H1 (cell line): ENCODE data around the gene C1orf87. TPM values are rescaled to one million over a fixed set of nuclear protein-coding genes. Genes with fewer than 3 reads are reported as not detected.

ENCODE experiments used
- CTCF ChIA-PET: fragments of 300-600 bp; sonication (Branson Sonifier 250); formaldehyde crosslinking; loops from one replicate; lab custom pipeline; 2021; ENCODE audit not compliant: partially characterized antibody; lab: Charles Lee
- POLR2A ChIA-PET: fragments of 300-600 bp; sonication (Branson Sonifier 250); formaldehyde crosslinking; loops from one replicate; lab custom pipeline; 2021; ENCODE audit warnings: inconsistent platforms; ENCODE audit not compliant: partially characterized antibody; lab: Charles Lee
- DNase-seq, 2 experiments: peaks; one replicate each; pipeline versions ENCODE4 v3.0.0 to v3.0.0-alpha.2; 2010 to 2022; ENCODE audit warnings: low spot score in 2 of 2, low read depth in 1 of 2, mixed read lengths in 1 of 2
- FAIRE-seq: peaks from 2 replicates; lab custom pipeline; 2011; peaks lifted over from hg19 to GRCh38; lab: Jason Lieb, UNC
- H2AFZ ChIP-seq: 2 replicates; pipeline ENCODE4 v1.8.1; 2012; ENCODE audit warnings: low read length, inconsistent platforms
- H2AK5ac ChIP-seq: 2 replicates; pipeline ENCODE4 v1.6.1; 2013; ENCODE audit warnings: low read depth, low read length
- H2BK120ac ChIP-seq: replicated peaks from 2 replicates; pipeline ENCODE3; 2013; ENCODE audit warnings: low read depth, low read length, inconsistent platforms
- H2BK12ac ChIP-seq: 2 replicates; pipeline ENCODE4 v1.6.1; 2013; ENCODE audit warnings: low read depth, low read length
- H2BK15ac ChIP-seq: 2 replicates; pipeline ENCODE4 v1.6.1; 2013; ENCODE audit warnings: low read length
- H2BK20ac ChIP-seq: 2 replicates; pipeline ENCODE4 v1.6.1; 2013; ENCODE audit warnings: low read length
- H2BK5ac ChIP-seq: 2 replicates; pipeline ENCODE4 v1.6.1; 2013; ENCODE audit warnings: low read depth, low read length
- H3K14ac ChIP-seq: 2 replicates; pipeline ENCODE4 v1.6.1; 2013; ENCODE audit warnings: inconsistent platforms; ENCODE audit not compliant: insufficient read length
- H3K18ac ChIP-seq: 2 replicates; pipeline ENCODE4 v1.6.1; 2013; ENCODE audit warnings: low read length; ENCODE audit errors: extremely low read depth
- H3K23ac ChIP-seq: 2 replicates; pipeline ENCODE4 v1.6.1; 2013; ENCODE audit warnings: inconsistent platforms; ENCODE audit not compliant: insufficient read length
- H3K23me2 ChIP-seq: 2 replicates; pipeline ENCODE4 v1.6.1; 2013; ENCODE audit warnings: low read depth, low read length
- H3K27ac ChIP-seq: 2 replicates; pipeline ENCODE4 v1.6.1; 2011; ENCODE audit warnings: low read depth, low read length, inconsistent platforms
- H3K27me3 ChIP-seq, 4 experiments: replicated peaks in 1 of 4; 1 replicate in 1 of 4; 2 replicates in 3 of 4; pipeline versions ENCODE4 v1.6.1 to v1.8.1; 2011 to 2013; ENCODE audit warnings: low read length in 3 of 4, mild to moderate bottlenecking in 3 of 4, inconsistent platforms in 2 of 4, mixed read lengths in 2 of 4, moderate library complexity in 1 of 4; ENCODE audit not compliant: control insufficient read depth in 3 of 4, insufficient read depth in 3 of 4; ENCODE audit errors: extremely low read depth in 1 of 4
- H3K36me3 ChIP-seq, 4 experiments: 2 replicates each; pipeline versions ENCODE4 v1.6.1 to v1.8.1; 2011 to 2013; ENCODE audit warnings: mild to moderate bottlenecking in 4 of 4, low read length in 3 of 4, moderate library complexity in 2 of 4, control low read depth in 1 of 4, inconsistent platforms in 1 of 4; ENCODE audit not compliant: insufficient read depth in 4 of 4, control insufficient read depth in 2 of 4
- H3K4ac ChIP-seq: replicated peaks from 2 replicates; pipeline ENCODE3; 2013; ENCODE audit warnings: low read length, low read depth, mixed read lengths, inconsistent platforms; ENCODE audit not compliant: insufficient read length
- H3K4me1 ChIP-seq, 4 experiments: replicated peaks in 1 of 4; 1 replicate in 1 of 4; 2 replicates in 3 of 4; pipeline versions ENCODE4 v1.6.1 to v1.8.1; 2011 to 2013; ENCODE audit warnings: low read length in 3 of 4, inconsistent platforms in 2 of 4, mixed read lengths in 1 of 4; ENCODE audit not compliant: insufficient read depth in 4 of 4, control insufficient read depth in 3 of 4
- H3K4me2 ChIP-seq, 2 experiments: 2 replicates each; pipeline versions ENCODE4 v1.6.1 to v1.8.1; 2011 to 2013; ENCODE audit warnings: low read depth in 2 of 2, low read length in 2 of 2, control low read depth in 1 of 2, inconsistent platforms in 1 of 2, mild to moderate bottlenecking in 1 of 2; ENCODE audit not compliant: insufficient read depth in 1 of 2
- H3K4me3 ChIP-seq, 4 experiments: fragments of 200-600, 300-600 bp in 1 of 4; sonication (generic), shearing (Covaris generic), sonication (Bioruptor Twin) in 1 of 4; 2 replicates each; pipeline versions ENCODE4 v1.5.1 to v1.8.1; 2011 to 2016; ENCODE audit warnings: low read length in 4 of 4, low read depth in 3 of 4, control low read depth in 2 of 4, inconsistent platforms in 2 of 4, mild to moderate bottlenecking in 2 of 4, mixed read lengths in 1 of 4, moderate library complexity in 1 of 4; ENCODE audit not compliant: insufficient read depth in 2 of 4; ENCODE audit errors: extremely low read depth in 1 of 4
- H3K56ac ChIP-seq: replicated peaks from 2 replicates; pipeline ENCODE3; 2013; ENCODE audit warnings: low read depth, mild to moderate bottlenecking, mixed read lengths, low read length, inconsistent platforms; ENCODE audit not compliant: insufficient read length
- H3K79me1 ChIP-seq: 2 replicates; pipeline ENCODE4 v1.6.1; 2013; ENCODE audit warnings: low read depth, low read length, control low read depth
- H3K79me2 ChIP-seq, 2 experiments: 2 replicates each; pipeline versions ENCODE4 v1.6.1 to v1.8.1; 2012 to 2013; ENCODE audit warnings: low read length in 2 of 2, mild to moderate bottlenecking in 2 of 2, inconsistent platforms in 1 of 2; ENCODE audit not compliant: insufficient read depth in 2 of 2, control insufficient read depth in 1 of 2
- H3K9ac ChIP-seq, 4 experiments: replicated peaks in 1 of 4; 1 replicate in 1 of 4; 2 replicates in 3 of 4; pipeline versions ENCODE4 v1.6.1 to v1.8.1; 2011 to 2013; ENCODE audit warnings: low read depth in 3 of 4, low read length in 3 of 4, control low read depth in 2 of 4, mild to moderate bottlenecking in 2 of 4, moderate library complexity in 2 of 4, inconsistent platforms in 1 of 4; ENCODE audit errors: extremely low read depth in 1 of 4
- H3K9me3 ChIP-seq, 2 experiments: 2 replicates each; pipeline versions ENCODE4 v1.6.1 to v1.8.1; 2012 to 2013; ENCODE audit warnings: mild to moderate bottlenecking in 2 of 2, moderate library complexity in 2 of 2, control low read depth in 1 of 2, inconsistent platforms in 1 of 2, low read depth in 1 of 2, low read length in 1 of 2, mixed read lengths in 1 of 2; ENCODE audit not compliant: insufficient read depth in 2 of 2
- H4K20me1 ChIP-seq, 2 experiments: replicated peaks in 1 of 2; 2 replicates each; pipeline versions ENCODE3 to v1.8.1; 2011 to 2013; ENCODE audit warnings: inconsistent platforms in 2 of 2, low read length in 2 of 2, mild to moderate bottlenecking in 1 of 2; ENCODE audit not compliant: insufficient read depth in 2 of 2, control insufficient read depth in 1 of 2
- H4K5ac ChIP-seq: 2 replicates; pipeline ENCODE4 v1.6.1; 2013; ENCODE audit warnings: low read length, low read depth, mixed read lengths, inconsistent platforms; ENCODE audit not compliant: insufficient read length
- H4K8ac ChIP-seq: 2 replicates; pipeline ENCODE4 v1.8.0; 2013; ENCODE audit warnings: mild to moderate bottlenecking, moderate library complexity, low read length, inconsistent platforms; ENCODE audit not compliant: insufficient read depth; ENCODE audit errors: extremely low read depth
- H4K91ac ChIP-seq: replicated peaks from 2 replicates; pipeline ENCODE3; 2013; ENCODE audit warnings: low read length, mixed read lengths, inconsistent platforms; ENCODE audit not compliant: insufficient read length
- FOSL1 ChIP-seq: IDR thresholded peaks from 2 replicates; pipeline ENCODE4 v1.6.1; 2011; ENCODE audit warnings: mild to moderate bottlenecking, low read depth, low read length, moderate library complexity; ENCODE audit not compliant: insufficient read depth
- KDM1A ChIP-seq: fragments of 200-600, 300-600 bp; sonication (generic); IDR thresholded peaks from 2 replicates; pipeline ENCODE4 v1.7.1; 2016; ENCODE audit warnings: mild to moderate bottlenecking, low read length, borderline replicate concordance
- POLR2AphosphoS5 ChIP-seq: IDR thresholded peaks from 2 replicates; pipeline ENCODE4 v1.6.1; 2011; ENCODE audit warnings: low read depth, low read length
- SAP30 ChIP-seq: fragments of 300-600 bp; sonication (generic); IDR thresholded peaks from 2 replicates; pipeline ENCODE4 v1.7.1; 2012; ENCODE audit warnings: low read length, moderate library complexity, mild to moderate bottlenecking, inconsistent platforms; ENCODE audit not compliant: insufficient read depth, insufficient replicate concordance
- SUZ12 ChIP-seq: fragments of 200-600 bp; sonication (generic); IDR thresholded peaks from 2 replicates; pipeline ENCODE4 v1.6.1; 2012; ENCODE audit warnings: mild to moderate bottlenecking, inconsistent platforms, low read length, moderate library complexity, mixed read lengths
- TAF7 ChIP-seq: optimal IDR thresholded peaks from 2 replicates; pipeline ENCODE3; 2011; ENCODE audit warnings: low read depth, mild to moderate bottlenecking, inconsistent platforms, low read length, moderate library complexity, borderline replicate concordance
- ZNF274 ChIP-seq: IDR thresholded peaks from 2 replicates; pipeline ENCODE4 v1.7.0; 2012; ENCODE audit warnings: low read length, borderline replicate concordance; ENCODE audit errors: extremely low read depth
- WGBS, 2 experiments: shearing (Covaris generic) in 1 of 2; methylation state at CpG; one replicate each; pipeline versions ENCODE4 v1.1.6 to v1.1.7; 2013 to 2015; ENCODE audit warnings: low lambda C conversion rate in 2 of 2, mixed read lengths in 2 of 2, inconsistent platforms in 1 of 2, low coverage in 1 of 2, missing lambda C conversion rate in 1 of 2; ENCODE audit not compliant: insufficient replicate concordance in 2 of 2, insufficient coverage in 1 of 2, insufficient read length in 1 of 2; ENCODE audit errors: extremely low coverage in 1 of 2, missing lambda C conversion rate in 1 of 2; 5-methylcytosine and 5-hydroxymethylcytosine counted together
- polyA plus RNA-seq, 7 experiments: library from polyadenylated mRNA; depleted of rRNA in 3 of 7; stranded (reverse) in 5 of 7; unstranded in 2 of 7; fragments of >200 nt in 5 of 7; fragments of 200-250 nt in 2 of 7; gene quantifications; 1 replicate in 5 of 7; 2 replicates in 1 of 7; 4 replicates in 1 of 7; pipeline versions ENCODE4 v1.2.1 to v1.2.3, GENCODE V29; 2011 to 2013; ENCODE audit warnings: missing spikeins in 2 of 7, mixed read lengths in 2 of 7
- total RNA-seq: library from RNA; stranded (reverse); fragmentation: NEBNext Ultra II Directional; extraction: Animal tissue kit (Norgen Biotek cat#: 25700); gene quantifications from 2 replicates; pipeline ENCODE4 v1.2.1, GENCODE V29; 2021

Gene C1orf87
- total and polyA plus RNA-seq, 2 of the 8 experiments (the other 6 are each of a cell fraction or from before 2014, with no cell fraction given), result 0.41 TPM; not detected in 1

- POLR2A ChIA-PET, result no interaction called here
- Histone ChIP-seq H2BK120ac (no peak overlapping the region), H3K4ac (no peak overlapping the region), H3K4me3 (no peak overlapping the region), H3K18ac (no peak overlapping the region), H3K9ac (no peak overlapping the region), H3K14ac (no peak overlapping the region), H2AFZ (no peak overlapping the region), H3K23ac (no peak overlapping the region), H2BK15ac (no peak overlapping the region), H4K91ac (no peak overlapping the region), H2BK20ac (no peak overlapping the region), H3K79me2 (no peaks in the 10 kb centered on the region), H3K9me3 (no peaks in the 10 kb centered on the region), H4K20me1 (no peaks in the 10 kb centered on the region), H3K36me3 (no peaks in the 10 kb centered on the region), H3K4me2 (no peak overlapping the region), H4K5ac (no peak overlapping the region), H3K27ac (no peak overlapping the region), H2BK5ac (no peak overlapping the region), H3K56ac (no peak overlapping the region), H3K27me3 (no peaks in the 10 kb centered on the region), H4K8ac (no peak overlapping the region), H3K23me2 (no peaks in the 10 kb centered on the region), H2AK5ac (no peak overlapping the region), H3K79me1 (no peaks in the 10 kb centered on the region), H2BK12ac (no peak overlapping the region), H3K4me1 (no peaks in the 10 kb centered on the region)
- no peak for DNase-seq
- WGBS, 2 experiments, result 94% methylated on average over 4 of the region's 4 CpGs; no CpG with 5 or more reads in 1 of the 2 experiments
- TF ChIP-seq KDM1A (no peak), TAF7 (no peak), SAP30 (no peak), ZNF274 (no peak), SUZ12 (no peak), FOSL1 (no peak), POLR2AphosphoS5 (no peak)
- FAIRE-seq, result no peak
- CTCF ChIA-PET, result interaction anchor here (0.7 to 1.5 kb wide), 4 partner anchors 10 to 136 kb away, joined by 3 read pairs; no protein-coding TSS in a partner anchor
These were observed 65.1 kb downstream of the C1orf87 start for GRCh38 chr1:60008500-60008899.
